Measurements from ENCODE around the gene BAIAP3. TPM values are rescaled to one million over a fixed set of nuclear protein-coding genes. Genes with fewer than 3 reads are reported as not detected.

The BAIAP3 gene
- polyA plus RNA-seq, 1 experiment: 0.33 TPM

- no peak for DNase-seq (ENCODE audit: low read depth)
- TF ChIP-seq CTCF (IDR thresholded peaks at IDR 0.05; ENCODE audit: insufficient read depth, low read depth, low read length): no peak
- ChIA-PET POLR2A (no interaction called here), CTCF (interaction anchor here (4.3 kb wide), 1 partner anchor 12 kb away, joined by 20 read pairs; no protein-coding TSS in a partner anchor)
- H3K36me3 ChIP-seq (ENCODE audit: control insufficient read depth, insufficient read depth, low read length): peaks cover 10% of the 10 kb centered on the region
- H3K27me3 ChIP-seq (ENCODE audit: control insufficient read depth, insufficient read depth, low read length): no peaks in the 10 kb centered on the region
- H3K4me3 ChIP-seq (ENCODE audit: low read depth, low read length): no peak overlapping the region
Measured at GRCh38 chr16:1375741-1376410, 42.4 kb downstream of the BAIAP3 start.

GRCh38 chr16:1377406-1378010 is 44.1 kb downstream of the BAIAP3 start:
- H3K27me3 ChIP-seq (ENCODE audit: control insufficient read depth, insufficient read depth, low read length): no peaks in the 10 kb centered on the region
- no peak overlapping the region for H3K4me3 ChIP-seq (ENCODE audit: low read depth, low read length)
- DNase-seq (ENCODE audit: low read depth): no peak
- ChIA-PET CTCF (interaction anchor here (0.7 to 4.3 kb wide), 3 partner anchors 9 to 16 kb away, joined by 4 to 20 read pairs (median 18); no protein-coding TSS in a partner anchor), POLR2A (no interaction called here)
- peaks cover 10% of the 10 kb centered on the region for H3K36me3 ChIP-seq (ENCODE audit: control insufficient read depth, insufficient read depth, low read length)
- TF ChIP-seq CTCF (IDR thresholded peaks at IDR 0.05; ENCODE audit: insufficient read depth, low read depth, low read length): no peak

GRCh38 chr16:1378087-1378803 is 44.8 kb downstream of the BAIAP3 start:
- DNase-seq (ENCODE audit: low read depth): no peak
- CTCF ChIA-PET: interaction anchor here (0.7 to 4.3 kb wide), 3 partner anchors 10 to 16 kb away, joined by 4 to 20 read pairs (median 18); no protein-coding TSS in a partner anchor
- Histone ChIP-seq H3K4me3 (ENCODE audit: low read depth, low read length) (no peak overlapping the region), H3K27me3 (ENCODE audit: control insufficient read depth, insufficient read depth, low read length) (no peaks in the 10 kb centered on the region), H3K36me3 (ENCODE audit: control insufficient read depth, insufficient read depth, low read length) (peaks cover 11% of the 10 kb centered on the region)
- POLR2A ChIA-PET: no interaction called here
- no peak for TF ChIP-seq CTCF (IDR thresholded peaks at IDR 0.05; ENCODE audit: insufficient read depth, low read depth, low read length)

GRCh38 chr16:1378804-1379303 is 45.4 kb downstream of the BAIAP3 start:
- peak; percentile 31 for DNase-seq (ENCODE audit: low read depth)
- Histone ChIP-seq H3K27me3 (ENCODE audit: control insufficient read depth, insufficient read depth, low read length) (no peaks in the 10 kb centered on the region), H3K36me3 (ENCODE audit: control insufficient read depth, insufficient read depth, low read length) (peaks cover 16% of the 10 kb centered on the region), H3K4me3 (ENCODE audit: low read depth, low read length) (peak overlapping the region; percentile 49)
- TF ChIP-seq CTCF (IDR thresholded peaks at IDR 0.05; ENCODE audit: insufficient read depth, low read depth, low read length): no peak
- ChIA-PET CTCF (interaction anchor here (0.7 to 4.3 kb wide), 3 partner anchors 10 to 41 kb away, joined by 3 to 20 read pairs (median 18); no protein-coding TSS in a partner anchor), POLR2A (no interaction called here)
